ENCODE results near the gene ILF3. TPM values are rescaled to one million over a fixed set of nuclear protein-coding genes. Genes with fewer than 3 reads are reported as not detected.

ILF3 gene
- total RNA-seq, 2 donors from 2014 or later: 114 to 196 TPM

GRCh38 chr19:10615429-10616023 is 38.6 kb upstream of the ILF3 start:
- DNase-seq (ENCODE audit: low spot score): no peak
- peaks cover 28 to 35% of the 10 kb centered on the region in 2 donors for H3K4me1 ChIP-seq (ENCODE audit: control insufficient read depth in 1 of 2, low read depth in 2 of 2)
- H3K9me3 ChIP-seq: no peaks in the 10 kb centered on the region
- no peaks in the 10 kb centered on the region for H3K27me3 ChIP-seq (replicated peaks; ENCODE audit: insufficient read depth)
- H3K36me3 ChIP-seq: no peaks in the 10 kb centered on the region
- H3K27ac ChIP-seq: peak overlapping the region in 1 of 2 donors; percentile 21
- ATAC-seq (ENCODE audit: insufficient number of reproducible peaks, low FRiP score, low read depth): no peak
- TF ChIP-seq CTCF (IDR thresholded peaks at IDR 0.05): no peak
- H3K4me3 ChIP-seq: no peak overlapping the region

- Histone ChIP-seq H3K27me3 (replicated peaks; ENCODE audit: insufficient read depth) (no peaks in the 10 kb centered on the region), H3K36me3 (no peaks in the 10 kb centered on the region), H3K4me1 (ENCODE audit: control insufficient read depth in 1 of 2, low read depth in 2 of 2) (peaks cover 14 to 20% of the 10 kb centered on the region in 2 donors), H3K27ac (peak overlapping the region; percentile 60 to 71), H3K9me3 (no peaks in the 10 kb centered on the region), H3K4me3 (peak overlapping the region; percentile 4)
- TF ChIP-seq CTCF (IDR thresholded peaks at IDR 0.05): no peak
- ATAC-seq (ENCODE audit: insufficient number of reproducible peaks, low FRiP score, low read depth) (peak; percentile 58), DNase-seq (ENCODE audit: low spot score) (no peak)
These were observed 36.6 kb upstream of the ILF3 start for GRCh38 chr19:10617409-10618121.

GRCh38 chr19:10618846-10619245 is 35.3 kb upstream of the ILF3 start:
- DNase-seq (ENCODE audit: low spot score) (no peak), ATAC-seq (ENCODE audit: insufficient number of reproducible peaks, low FRiP score, low read depth) (no peak)
- Histone ChIP-seq H3K27ac (peak overlapping the region in 1 of 2 donors; percentile 71), H3K36me3 (no peaks in the 10 kb centered on the region), H3K9me3 (no peaks in the 10 kb centered on the region), H3K4me3 (no peak overlapping the region), H3K27me3 (replicated peaks; ENCODE audit: insufficient read depth) (no peaks in the 10 kb centered on the region), H3K4me1 (ENCODE audit: control insufficient read depth in 1 of 2, low read depth in 2 of 2) (peaks cover 4 to 8% of the 10 kb centered on the region in 2 donors)
- no peak for TF ChIP-seq CTCF (IDR thresholded peaks at IDR 0.05)

GRCh38 chr19:10620786-10621185 is 33.4 kb upstream of the ILF3 start:
- Histone ChIP-seq H3K4me3 (no peak overlapping the region), H3K9me3 (no peaks in the 10 kb centered on the region), H3K27me3 (replicated peaks; ENCODE audit: insufficient read depth) (no peaks in the 10 kb centered on the region), H3K36me3 (no peaks in the 10 kb centered on the region), H3K27ac (no peak overlapping the region), H3K4me1 (ENCODE audit: control insufficient read depth in 1 of 2, low read depth in 2 of 2) (peaks cover 9 to 23% of the 10 kb centered on the region in 2 donors)
- TF ChIP-seq CTCF (IDR thresholded peaks at IDR 0.05): no peak
- no peak for DNase-seq (ENCODE audit: low spot score)
- no peak for ATAC-seq (ENCODE audit: insufficient number of reproducible peaks, low FRiP score, low read depth)

GRCh38 chr19:10621966-10622365 is 32.2 kb upstream of the ILF3 start:
- Histone ChIP-seq H3K36me3 (no peaks in the 10 kb centered on the region), H3K27me3 (replicated peaks; ENCODE audit: insufficient read depth) (no peaks in the 10 kb centered on the region), H3K9me3 (no peaks in the 10 kb centered on the region), H3K27ac (no peak overlapping the region), H3K4me3 (no peak overlapping the region), H3K4me1 (ENCODE audit: control insufficient read depth in 1 of 2, low read depth in 2 of 2) (peaks cover 9 to 30% of the 10 kb centered on the region in 2 donors)
- TF ChIP-seq CTCF (IDR thresholded peaks at IDR 0.05): no peak
- DNase-seq (ENCODE audit: low spot score) (no peak), ATAC-seq (ENCODE audit: insufficient number of reproducible peaks, low FRiP score, low read depth) (no peak)

All from thoracic aorta (tissue), 2 donors.